Measurements from ENCODE around the gene CDC42EP4.

GRCh38 chr17:73318836-73319235 lies 7.0 kb upstream of the CDC42EP4 start:
- TF ChIP-seq NFYA (IDR thresholded peaks at IDR 0.05; ENCODE audit: borderline replicate concordance, low read depth, low read length) = no peak
- no peak for TF ChIP-seq ATF2 (IDR thresholded peaks at IDR 0.05; ENCODE audit: low read length)
- TF ChIP-seq SREBF2 (IDR thresholded peaks at IDR 0.05; ENCODE audit: low read length) = no peak
- TF ChIP-seq CTCF (IDR thresholded peaks at IDR 0.05 in 2 of 3, conservative IDR thresholded peaks at IDR 0.05 in 1 of 3; ENCODE audit: control insufficient read depth in 2 of 3, extremely low read depth in 1 of 3, insufficient read depth in 1 of 3, low read depth in 3 of 3, low read length in 3 of 3) = no peak
- TF ChIP-seq JUNB (IDR thresholded peaks at IDR 0.05) = no peak
- no peak for TF ChIP-seq POLR2A (IDR thresholded peaks at IDR 0.05; ENCODE audit: low read depth, low read length)
- no peak for TF ChIP-seq CREB1 (IDR thresholded peaks at IDR 0.05; ENCODE audit: low read depth)
- no peak for TF ChIP-seq TCF12 (IDR thresholded peaks at IDR 0.05; ENCODE audit: low read depth, low read length)
- TF ChIP-seq MTA2 (IDR thresholded peaks at IDR 0.05; ENCODE audit: low read depth) = no peak

Measured in GM12878 (cell line).